ENCODE measurements around the gene LEFTY1.
"Not testable (repeated sequence)": the region's sequence is repeated elsewhere in the genome, so short reads cannot be mapped to it uniquely, and the experiment has no call there.

DNA sequence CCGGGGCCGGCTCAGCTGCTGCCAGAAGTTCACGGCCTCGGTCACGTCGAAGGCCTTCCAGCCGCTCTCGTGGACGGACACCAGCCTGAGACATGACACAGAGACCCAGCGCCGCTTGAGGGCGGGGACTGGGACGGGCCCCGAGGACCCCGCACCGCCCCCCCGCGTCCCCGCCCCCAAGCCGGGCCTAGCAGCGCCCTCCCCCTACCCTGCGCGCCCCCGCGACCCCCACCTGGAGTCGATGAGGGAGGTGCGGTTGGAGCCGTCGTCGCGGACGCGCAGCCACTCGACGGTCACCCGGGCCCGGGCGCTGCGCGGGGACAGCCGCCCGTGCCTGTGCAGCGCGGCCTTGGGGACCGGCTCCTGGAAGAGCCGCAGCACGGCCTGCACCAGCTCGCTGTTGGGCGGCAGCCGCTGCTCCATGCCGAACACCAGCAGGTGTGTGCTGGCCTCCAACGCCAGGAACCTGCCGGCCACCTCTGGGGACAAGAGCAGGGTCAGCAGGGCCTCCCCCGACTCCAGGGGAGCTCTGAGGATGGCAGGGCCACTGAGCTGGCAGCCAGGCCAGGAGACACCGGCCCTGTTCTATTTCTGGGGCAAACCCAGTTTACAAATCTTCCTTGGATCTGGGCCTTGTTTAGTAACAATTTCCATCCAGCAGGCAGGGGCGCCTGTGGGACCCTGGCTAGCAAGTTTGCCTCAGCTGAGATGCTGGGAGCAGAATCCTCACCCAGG lies 1.2 kb downstream of the LEFTY1 start:
- not testable (repeated sequence) for TF ChIP-seq POLR2A (IDR thresholded peaks at IDR 0.05; ENCODE audit: low read depth, low read length); POLR2AphosphoS5 (IDR thresholded peaks at IDR 0.05; ENCODE audit: low read depth, low read length); TAF1 (IDR thresholded peaks at IDR 0.05; ENCODE audit: borderline replicate concordance, low read depth, low read length)

Data from GM12892 (cell line).